PC-9 (cell line): ENCODE data around the gene VAT1L.

Experiments
- EZH2 ChIP-seq: fragments of 200-600 bp; sonication (generic); IDR thresholded peaks from 2 replicates; pipeline ENCODE4 v1.8.0; 2017; ENCODE audit warnings: antibody characterized with exemption, low read depth
- TF ChIP-seq, protein P1 (sequence below): fragments of 200-600 bp; sonication (generic); conservative IDR thresholded peaks from 2 replicates; pipeline ENCODE4 v1.6.1; 2017; ENCODE audit warnings: mixed run types, antibody characterized with exemption, mild to moderate bottlenecking, moderate library complexity

DNA sequence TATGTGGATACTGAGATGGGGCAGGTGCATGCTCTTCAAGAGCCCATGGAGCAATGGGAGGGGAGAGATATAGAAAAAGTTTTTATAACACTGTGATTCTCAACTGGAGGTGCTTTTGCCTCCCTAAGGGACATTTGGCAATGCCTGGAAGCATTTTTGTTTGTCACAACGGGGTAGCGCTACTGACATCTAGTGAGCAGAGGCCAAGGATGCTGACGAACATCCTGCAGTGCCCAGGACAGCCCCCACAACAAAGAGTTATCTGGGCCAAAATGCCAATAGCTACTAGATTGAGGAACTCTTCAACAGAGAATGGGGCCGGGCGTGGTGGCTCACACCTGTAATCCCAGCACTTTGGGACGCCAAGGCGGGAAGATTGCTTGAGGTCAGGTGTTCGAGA lies 166.8 kb downstream of the VAT1L start:
- TF ChIP-seq, protein P1, sequence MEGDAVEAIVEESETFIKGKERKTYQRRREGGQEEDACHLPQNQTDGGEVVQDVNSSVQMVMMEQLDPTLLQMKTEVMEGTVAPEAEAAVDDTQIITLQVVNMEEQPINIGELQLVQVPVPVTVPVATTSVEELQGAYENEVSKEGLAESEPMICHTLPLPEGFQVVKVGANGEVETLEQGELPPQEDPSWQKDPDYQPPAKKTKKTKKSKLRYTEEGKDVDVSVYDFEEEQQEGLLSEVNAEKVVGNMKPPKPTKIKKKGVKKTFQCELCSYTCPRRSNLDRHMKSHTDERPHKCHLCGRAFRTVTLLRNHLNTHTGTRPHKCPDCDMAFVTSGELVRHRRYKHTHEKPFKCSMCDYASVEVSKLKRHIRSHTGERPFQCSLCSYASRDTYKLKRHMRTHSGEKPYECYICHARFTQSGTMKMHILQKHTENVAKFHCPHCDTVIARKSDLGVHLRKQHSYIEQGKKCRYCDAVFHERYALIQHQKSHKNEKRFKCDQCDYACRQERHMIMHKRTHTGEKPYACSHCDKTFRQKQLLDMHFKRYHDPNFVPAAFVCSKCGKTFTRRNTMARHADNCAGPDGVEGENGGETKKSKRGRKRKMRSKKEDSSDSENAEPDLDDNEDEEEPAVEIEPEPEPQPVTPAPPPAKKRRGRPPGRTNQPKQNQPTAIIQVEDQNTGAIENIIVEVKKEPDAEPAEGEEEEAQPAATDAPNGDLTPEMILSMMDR, result no peak
- TF ChIP-seq EZH2, result no peak
